NCI-H128 (cell line): Measurements from ENCODE around the gene STXBP2.
A peak's percentile ranks its signal among the peaks of the same experiment; 100 is the strongest.

ENCODE experiments used
- DNase-seq: peaks from one replicate; lab custom pipeline; 2025; ENCODE audit not compliant: unreplicated experiment; lab: John Stamatoyannopoulos, UW

STXBP2 gene

DNA sequence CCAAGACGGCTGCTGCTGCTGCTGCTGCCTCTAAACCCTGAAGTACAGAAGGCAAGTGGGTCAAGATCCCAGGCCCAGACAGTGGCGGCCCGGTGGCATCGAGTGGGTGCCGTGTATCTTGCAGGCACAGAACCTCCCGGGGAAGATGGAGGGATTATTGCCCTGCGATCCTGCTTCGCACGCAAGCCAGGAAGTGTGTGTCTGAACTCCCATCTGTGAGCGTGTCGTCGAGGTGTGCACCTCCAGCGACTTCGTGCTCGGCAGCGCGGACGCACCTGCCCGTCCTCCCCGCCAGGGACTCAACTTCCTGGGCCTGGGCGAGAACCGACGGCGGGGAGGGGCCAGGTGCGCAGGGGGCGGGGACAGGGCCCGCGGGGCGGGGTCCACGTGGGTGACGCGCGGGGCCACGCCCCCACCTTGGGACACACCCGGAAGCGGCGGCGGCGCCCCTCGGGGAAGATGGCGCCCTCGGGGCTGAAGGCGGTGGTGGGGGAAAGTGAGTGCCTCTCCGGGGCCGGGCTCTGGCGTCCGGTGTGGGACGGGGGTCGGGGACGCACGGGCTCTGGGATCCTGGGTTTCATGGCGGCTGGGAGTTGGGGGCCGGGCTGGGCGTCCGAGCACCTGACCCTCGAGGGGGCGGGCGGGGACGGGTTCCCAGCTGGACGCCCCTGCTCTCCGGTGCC lies at the start of gene STXBP2:
TSS of gene STXBP2 (plus strand) at position 420 of the 683 bp plus-strand sequence. CDS start at position 460, 40 bp downstream.
- peak; percentile 52 for DNase-seq

DNA sequence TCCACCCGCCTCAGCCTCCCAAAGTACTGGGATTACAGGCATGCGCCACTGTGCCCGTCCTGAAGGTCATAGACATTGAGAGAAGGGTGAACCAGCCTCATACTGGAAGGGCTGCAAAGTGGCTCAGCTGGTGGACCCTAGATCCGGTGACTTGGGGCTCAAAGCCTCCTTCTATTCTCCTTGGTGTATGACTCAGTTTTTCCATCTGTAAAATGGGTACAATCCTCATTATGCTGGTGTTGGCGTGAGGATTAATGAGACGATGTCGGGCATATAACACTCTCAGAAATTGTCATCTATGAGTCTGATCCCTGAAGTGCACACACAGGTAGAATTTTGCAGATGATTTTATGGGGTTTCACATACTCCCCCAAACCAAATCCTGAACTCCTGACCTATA lies 47.1 kb upstream of the STXBP2 start:
- no peak for DNase-seq

DNA sequence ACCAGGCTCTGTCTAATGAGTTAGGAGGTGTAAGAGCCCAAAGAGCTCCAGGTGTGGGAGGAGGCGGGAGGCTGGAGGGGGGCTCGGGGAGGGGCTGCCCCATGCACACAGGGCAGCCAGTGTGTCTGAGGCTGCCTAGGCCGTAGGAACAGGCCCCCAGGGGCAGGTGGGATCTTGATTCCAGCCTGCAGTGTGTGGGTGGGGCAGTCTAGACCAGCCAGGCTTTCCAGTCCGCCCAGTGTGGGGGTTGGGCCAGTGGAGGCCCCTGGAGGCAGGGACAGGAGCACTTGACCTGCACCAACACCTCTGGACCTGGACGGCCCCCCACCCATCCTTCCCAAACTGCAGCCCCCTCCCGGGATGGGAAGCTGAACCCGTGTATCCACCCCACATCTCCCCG lies 46.7 kb upstream of the STXBP2 start:
- no peak for DNase-seq

DNA sequence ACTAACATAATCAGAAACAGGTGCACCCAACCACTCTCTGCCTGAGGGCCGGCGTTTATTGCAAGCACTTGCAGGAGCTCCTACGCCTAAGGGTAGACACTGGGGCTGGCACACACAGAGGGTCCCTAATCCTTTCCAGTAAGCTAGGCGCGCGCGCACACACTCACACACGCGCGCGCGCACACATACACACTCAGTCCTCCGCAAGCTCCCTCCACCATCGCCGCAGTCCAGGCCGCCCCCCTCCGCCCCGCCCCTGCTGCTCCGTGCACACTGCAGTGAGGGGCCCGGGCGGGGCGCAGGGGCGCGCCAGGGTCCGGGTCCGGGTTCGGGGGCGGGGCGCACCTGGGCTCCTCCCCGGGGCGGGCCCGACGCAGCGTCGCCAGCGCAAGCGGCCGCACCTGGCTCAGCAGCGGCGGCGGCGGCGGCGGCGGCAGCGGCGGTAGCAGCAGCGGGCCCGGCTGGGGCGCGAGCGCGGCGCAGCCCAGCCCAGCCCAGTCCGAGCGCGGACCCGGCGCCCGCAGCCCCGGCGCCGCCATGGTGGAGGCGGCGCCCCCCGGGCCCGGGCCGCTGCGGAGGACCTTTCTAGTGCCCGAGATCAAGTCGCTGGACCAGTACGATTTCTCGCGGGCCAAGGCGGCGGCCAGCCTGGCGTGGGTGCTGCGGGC lies 41.3 kb upstream of the STXBP2 start, which contains the start of gene CAMSAP3:
TSS of gene CAMSAP3 (plus strand) at position 398 of the 668 bp plus-strand sequence. CDS start at position 538, 140 bp downstream.
- DNase-seq = peak; percentile 48

DNA sequence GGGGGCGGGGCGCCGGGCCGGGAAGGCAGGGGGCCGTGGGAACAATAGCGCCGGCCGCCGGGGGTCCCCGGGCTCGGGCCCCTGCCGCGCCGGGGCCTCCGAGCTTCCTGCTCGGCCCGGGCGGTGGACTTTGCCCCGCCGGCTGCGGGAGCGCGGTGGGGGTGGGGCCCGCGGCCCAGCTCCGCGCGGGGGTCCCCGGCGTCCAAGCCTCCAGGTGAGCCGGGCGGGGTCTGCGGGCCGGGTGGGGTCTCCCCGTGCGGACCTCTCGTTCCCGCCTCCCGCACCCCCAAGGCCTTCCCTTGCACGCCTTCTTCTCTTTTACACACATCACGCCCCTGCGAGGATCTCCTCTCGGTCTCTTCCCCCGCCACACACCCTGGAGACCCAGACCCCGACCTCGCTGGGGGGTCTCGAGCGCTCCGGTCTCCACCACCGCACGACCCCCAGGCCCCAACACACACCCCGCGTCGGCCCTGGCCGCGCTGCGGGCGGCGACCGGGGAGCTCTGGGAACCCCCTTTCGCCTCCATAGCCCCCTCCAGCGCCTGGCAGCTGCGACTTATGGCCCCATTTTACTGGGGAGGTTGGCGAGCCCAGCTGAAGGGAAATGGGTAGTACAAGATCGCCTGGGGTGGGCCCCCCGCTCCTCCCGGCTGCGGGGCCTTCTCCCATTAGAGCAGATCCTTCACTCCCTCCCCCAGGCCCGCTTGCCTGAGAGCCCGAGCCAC lies 40.5 kb upstream of the STXBP2 start:
- DNase-seq = no peak

DNA sequence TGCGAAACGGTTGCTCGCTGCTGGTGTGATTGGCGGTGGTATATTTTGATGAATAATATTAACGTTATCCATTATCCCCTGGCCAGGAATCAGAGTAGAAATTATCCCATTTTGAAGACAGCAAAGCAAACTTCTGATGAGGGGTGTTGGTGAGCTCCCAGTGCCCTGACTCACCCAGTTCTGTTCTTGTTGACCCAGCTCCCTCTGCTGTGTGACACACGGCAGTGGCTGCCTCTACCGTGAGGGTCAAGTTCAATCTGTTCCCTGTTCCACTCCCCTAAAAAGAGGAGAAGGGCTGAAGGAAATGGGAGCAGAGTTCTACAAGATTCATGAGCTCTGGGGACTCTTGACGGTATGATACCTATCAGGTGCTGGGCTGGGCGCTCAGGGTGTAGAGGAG lies 39.2 kb upstream of the STXBP2 start:
- no peak for DNase-seq

DNA sequence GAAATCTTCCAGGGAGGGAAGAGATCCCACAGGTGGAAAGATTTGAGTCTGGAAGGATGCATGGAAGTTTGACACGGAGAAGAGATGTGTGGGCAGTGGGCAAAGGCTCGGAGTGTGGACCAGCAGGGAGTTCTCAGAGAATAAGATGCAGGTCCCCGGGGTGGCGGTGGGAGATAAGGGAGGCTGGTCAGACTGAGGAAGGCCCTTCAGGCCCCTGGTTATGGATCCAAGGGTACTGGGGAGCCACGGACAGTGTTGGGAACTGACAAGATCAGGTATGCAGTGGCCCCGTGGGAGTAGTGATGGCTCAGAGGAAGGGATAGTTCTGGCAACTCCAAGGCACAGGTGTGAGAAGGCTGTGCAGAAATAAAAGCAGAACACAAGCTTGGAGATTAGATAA lies 38.7 kb upstream of the STXBP2 start:
- no peak for DNase-seq

DNA sequence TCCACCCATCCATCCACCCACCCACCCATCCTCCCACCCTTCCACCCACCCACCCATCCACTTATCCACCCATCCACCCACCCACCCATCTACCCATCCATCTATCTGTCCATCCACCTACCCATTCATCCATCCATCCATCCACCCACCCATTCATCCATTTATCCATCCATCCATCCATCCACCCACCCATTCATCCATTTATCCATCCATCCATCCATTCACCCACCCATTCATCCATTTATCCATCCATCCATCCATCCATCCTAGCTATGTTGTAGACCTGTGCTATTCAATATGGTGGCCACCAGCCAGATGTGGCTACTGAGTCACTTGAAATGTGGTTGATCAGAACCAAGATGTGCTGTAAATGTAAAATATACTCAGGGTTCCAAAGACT lies 36.2 kb upstream of the STXBP2 start:
- DNase-seq = no peak

DNA sequence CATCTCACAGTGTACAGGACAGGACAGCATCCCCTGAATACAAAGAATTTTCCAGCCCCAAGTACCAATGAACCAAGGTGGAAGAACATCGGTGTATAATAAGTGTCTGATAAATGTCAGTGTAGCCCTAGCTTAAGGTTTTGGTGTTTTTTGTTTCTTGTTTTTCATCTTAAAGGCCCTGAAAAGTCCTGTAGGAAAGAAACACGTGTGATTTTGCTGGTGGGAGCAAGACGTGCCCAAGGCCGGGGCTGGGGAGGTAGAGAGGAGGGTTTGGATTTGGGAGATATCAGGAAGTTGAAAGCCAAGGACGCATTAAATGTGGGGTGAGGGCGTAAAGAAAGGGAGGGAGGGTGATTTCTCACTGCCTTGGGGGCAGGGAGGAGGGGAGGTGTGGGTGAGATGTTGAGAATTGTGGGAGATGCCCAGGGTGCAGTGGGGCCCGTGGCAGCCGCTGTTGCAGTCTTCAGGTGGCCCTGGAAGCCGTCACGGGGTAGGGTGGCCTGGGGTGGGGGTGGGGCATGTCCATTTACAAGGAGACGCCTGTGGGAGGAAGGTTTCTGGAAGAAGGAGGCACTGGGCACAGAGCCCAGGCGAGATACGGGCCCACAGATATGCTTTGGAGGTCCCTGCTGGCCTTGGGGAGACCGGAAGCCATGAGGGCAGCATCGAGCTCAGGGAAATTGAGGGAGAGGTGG lies 34.5 kb upstream of the STXBP2 start:
- no peak for DNase-seq

DNA sequence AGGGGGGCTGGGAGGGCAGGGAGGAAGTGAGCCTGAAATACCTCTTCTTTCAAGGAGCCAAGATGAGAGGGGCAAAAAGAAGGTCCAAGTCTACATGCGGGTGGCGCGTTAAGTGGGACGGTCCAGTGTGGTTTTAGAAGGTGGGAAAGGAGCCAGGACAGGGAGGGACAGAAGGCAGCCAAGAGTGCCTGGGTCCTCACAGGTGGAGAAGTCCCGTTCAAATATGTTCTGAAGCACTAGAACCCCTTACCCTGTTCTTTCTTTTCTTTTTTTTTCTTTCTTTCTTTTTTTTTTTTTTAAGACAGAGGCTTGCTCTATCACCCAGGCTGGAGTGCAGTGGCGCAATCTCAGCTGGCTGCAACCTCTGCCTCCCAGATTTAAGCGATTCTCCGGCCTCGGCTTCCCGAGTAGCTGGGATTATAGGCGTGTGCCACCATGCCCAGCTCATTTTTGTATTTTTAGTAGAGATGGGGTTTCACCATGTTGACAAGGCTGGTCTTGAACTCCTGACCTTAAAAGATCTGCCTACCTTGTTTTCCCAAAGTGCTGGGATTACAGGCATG lies 33.9 kb upstream of the STXBP2 start:
- no peak for DNase-seq

DNA sequence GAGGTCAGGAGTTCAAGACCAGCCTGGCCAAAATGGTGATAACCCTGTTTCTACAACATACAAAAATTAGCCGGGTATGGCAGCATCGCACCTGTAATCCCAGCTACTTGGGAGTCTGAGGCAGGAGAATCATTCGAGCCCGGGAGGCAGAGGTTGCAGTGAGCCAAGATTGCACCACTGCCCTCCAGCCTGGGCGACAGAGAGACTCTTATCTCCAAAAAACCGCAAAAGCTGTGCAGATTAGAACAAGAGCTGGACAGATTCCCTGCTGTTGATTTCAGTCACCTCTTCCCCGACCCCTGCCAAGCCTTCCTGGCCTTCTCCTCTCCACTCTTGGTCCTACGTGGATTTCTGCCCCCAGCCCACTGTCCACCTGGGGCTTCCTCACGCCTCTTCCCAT lies 33.0 kb upstream of the STXBP2 start:
- no peak for DNase-seq

DNA sequence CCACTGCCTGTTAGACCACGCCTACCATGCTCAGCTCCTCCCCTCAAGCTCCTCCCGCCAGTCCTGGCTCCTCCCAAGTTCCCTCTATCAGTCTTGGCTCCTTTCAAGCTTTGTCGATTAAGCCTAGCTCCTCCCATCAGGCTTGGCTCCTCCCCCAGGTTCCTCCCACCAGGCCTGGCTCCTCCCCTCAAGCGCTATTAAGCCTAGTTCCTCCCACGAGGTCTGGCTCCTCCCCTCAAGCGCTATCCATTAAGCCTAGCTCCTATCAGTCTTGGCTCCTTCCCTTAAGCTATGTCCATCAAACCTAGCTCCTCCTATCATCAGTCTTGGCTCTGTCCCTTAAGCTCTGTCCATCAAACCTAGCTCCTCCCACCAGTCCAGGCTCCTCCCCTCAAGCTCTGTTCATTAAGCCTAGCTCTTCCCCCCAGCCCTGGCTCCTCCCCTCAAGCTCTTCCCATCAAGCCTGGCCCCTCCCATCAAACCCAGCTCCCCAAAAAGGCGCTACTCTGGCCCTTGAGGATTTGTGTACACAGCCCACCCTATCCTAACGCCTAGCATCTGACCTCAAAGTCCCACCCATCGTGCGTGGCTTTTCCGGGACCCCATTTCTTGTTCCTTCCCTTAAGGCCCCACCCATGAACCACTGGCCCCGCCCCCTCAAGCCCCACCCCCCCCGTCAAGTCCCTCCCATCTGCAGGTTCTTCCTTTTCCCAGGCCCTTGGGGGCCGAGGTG lies 31.3 kb upstream of the STXBP2 start:
- no peak for DNase-seq

DNA sequence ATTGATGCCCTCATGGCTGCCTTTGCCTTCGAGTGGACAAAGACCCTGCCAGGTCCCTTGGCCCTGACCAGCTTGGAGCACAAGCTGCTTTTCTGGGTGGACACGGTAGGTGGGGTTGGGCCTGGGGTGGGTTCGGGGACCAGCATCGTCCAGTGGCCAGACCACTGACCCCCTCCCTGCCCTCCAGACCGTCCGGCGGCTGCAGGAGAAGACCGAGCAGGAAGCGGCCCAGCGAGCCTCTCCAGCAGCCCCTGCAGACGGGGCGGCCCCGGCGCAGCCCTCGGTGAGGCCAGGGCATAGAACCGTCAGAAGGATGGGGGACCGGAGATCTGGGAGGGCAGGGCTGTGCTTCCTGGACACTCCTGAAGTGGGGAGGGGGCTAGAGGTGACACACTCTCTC lies 30.6 kb upstream of the STXBP2 start:
- no peak for DNase-seq

DNA sequence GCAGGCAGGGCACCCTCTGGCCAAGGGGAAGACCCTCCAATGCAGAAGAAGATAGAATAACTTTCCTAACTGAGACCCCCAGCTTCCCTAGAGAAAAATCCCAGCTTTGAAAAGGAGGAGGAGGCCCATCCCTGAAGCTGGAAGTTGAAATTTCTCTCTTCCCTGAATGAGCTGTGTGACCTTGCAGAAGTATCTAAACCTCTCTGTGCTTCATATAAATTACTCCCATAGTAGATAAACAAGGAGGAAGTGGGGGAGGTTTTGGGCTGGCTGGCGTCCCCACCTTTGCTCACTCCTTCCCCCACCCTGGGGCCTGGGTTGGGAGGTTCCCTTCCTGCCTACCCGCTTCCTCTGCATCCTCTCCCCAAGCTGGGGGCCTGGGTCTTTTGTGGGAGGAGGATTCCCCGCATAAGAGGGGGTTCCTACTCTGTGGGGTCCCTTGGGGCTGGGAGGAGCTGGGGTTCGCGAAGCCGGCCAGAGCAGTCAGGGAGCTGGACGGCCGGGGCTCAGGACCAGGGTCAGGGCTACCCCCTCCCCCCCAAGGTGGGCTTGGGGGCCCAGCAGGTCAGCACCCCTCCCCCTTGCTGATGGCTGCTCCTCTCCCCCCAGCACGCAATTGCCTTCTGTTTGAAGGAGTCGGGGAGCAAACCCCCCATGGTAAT lies 29.6 kb upstream of the STXBP2 start:
- no peak for DNase-seq

DNA sequence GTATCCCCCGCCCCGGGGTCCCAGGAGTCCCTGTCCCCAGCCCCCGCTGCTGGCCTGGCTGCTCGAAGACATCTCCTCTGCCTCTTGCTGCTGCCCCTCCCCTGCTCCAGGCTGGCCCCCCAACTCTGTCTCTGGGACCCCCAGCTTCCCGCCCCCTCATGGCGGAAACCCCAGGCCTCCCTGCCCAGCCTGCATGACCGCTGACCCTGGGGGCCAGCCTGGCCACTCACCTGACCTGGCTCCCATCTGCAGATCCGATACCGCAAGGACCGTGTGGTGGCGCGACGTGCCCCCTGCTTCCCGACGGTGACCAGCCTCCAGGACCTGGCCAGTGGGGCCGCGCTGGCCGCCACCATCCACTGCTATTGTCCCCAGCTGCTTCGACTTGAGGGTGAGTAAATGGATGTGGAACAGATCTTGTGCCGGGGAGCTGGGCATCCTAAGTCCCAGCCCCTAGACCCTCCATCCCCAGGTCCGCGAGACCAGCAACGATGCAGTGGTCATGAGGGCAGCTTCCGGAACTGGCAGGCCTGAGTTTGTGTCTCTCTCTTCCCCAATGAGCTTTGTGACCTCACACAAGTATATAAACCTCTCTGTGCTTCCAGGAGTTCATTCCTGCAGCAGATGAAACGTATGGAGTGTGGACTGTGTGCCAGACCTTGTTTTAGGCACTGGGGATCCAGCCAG lies 28.9 kb upstream of the STXBP2 start:
- no peak for DNase-seq

DNA sequence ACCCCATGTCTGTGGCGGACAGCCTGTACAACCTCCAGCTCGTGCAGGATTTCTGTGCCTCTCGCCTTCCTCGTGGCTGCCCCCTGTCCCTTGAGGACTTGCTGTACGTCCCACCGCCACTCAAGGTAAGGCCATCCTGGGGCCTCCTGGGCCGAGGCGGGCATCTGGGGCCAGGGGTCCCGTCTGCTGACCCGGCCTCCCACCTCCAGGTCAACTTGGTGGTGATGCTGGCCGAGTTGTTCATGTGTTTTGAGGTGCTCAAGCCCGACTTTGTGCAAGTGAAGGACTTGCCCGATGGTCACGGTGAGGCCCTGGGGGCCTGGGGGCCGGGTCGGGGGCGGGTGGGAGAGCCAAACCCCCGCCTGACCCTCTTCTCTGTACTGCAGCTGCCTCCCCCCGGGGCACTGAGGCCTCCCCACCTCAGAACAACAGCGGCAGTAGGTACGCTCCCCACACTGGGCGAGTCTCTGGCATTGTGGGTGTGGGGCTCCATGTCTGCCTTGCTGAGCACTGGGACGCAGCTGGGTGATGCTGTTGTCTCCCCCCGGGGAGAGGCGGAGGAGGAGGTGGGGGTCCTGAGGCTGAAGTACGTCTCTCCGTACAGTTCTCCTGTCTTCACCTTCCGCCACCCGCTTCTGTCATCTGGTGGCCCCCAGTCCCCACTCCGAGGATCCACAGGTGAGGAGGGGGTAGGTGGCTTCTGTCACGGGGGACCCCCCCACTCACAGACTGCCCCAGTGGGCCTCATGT lies 26.2 kb upstream of the STXBP2 start:
- no peak for DNase-seq

DNA sequence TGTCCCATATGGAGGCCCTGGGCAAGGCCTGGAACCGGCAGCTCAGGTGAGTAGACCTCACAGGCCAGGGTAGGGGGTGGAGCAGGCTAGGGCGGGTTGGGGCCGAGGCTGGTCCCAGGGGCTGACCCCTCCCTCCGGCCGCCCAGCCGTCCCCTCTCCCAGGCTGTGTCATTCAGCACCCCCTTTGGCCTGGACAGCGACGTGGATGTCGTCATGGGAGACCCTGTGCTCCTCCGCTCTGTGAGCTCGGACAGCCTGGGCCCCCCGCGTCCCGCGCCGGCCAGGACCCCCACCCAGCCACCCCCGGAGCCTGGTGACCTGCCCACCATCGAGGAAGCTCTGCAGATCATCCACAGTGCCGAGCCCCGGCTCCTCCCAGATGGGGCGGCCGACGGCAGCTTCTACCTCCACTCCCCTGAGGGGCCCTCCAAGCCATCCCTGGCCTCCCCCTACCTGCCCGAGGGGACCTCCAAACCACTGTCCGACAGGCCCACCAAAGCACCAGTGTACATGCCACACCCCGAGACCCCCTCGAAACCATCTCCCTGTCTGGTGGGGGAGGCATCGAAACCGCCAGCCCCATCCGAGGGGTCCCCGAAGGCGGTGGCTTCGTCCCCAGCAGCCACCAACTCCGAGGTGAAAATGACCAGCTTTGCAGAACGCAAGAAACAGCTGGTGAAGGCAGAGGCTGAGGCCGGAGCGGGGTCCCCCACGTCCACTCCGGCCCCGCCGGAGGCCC lies 25.2 kb upstream of the STXBP2 start:
- DNase-seq = no peak
